Stimulated activated effector memory CD8-positive, alpha-beta T cell treated with anti-CD3 and anti-CD28 coated beads, Interleukin-12 subunit alpha, Interleukin-12 subunit beta, amount 100 ng/mL, for 72 hours (primary cell): ENCODE results near the gene HIRA.
A peak's percentile ranks its signal among the peaks of the same experiment; 100 is the strongest.

Experiments used
- ATAC-seq: fragments of 150-1000 bp; cut with Tn5 transposase; 2 replicates; pipeline ENCODE4 v1.10.0; 2021
- DNase-seq, 2 donors: peaks; one replicate each; pipeline ENCODE4 v3.0.0; 2021 to 2022; ENCODE audit warnings: low spot score in 2 of 2
- H3K27ac Mint-ChIP-seq: one replicate; pipeline ENCODE4 v1.8.0; 2022; ENCODE audit warnings: mild to moderate bottlenecking, mixed read lengths
- H3K36me3 Mint-ChIP-seq: one replicate; pipeline ENCODE4 v1.8.0; 2022; ENCODE audit warnings: mild to moderate bottlenecking, mixed read lengths
- H3K4me1 Mint-ChIP-seq: one replicate; pipeline ENCODE4 v1.8.0; 2022; ENCODE audit warnings: mixed read lengths
- H3K4me3 Mint-ChIP-seq: one replicate; pipeline ENCODE4 v1.8.0; 2022; ENCODE audit warnings: mild to moderate bottlenecking, mixed read lengths
- H3K9me3 Mint-ChIP-seq: one replicate; pipeline ENCODE4 v1.8.0; 2022; ENCODE audit warnings: mixed read lengths

The HIRA gene

DNA sequence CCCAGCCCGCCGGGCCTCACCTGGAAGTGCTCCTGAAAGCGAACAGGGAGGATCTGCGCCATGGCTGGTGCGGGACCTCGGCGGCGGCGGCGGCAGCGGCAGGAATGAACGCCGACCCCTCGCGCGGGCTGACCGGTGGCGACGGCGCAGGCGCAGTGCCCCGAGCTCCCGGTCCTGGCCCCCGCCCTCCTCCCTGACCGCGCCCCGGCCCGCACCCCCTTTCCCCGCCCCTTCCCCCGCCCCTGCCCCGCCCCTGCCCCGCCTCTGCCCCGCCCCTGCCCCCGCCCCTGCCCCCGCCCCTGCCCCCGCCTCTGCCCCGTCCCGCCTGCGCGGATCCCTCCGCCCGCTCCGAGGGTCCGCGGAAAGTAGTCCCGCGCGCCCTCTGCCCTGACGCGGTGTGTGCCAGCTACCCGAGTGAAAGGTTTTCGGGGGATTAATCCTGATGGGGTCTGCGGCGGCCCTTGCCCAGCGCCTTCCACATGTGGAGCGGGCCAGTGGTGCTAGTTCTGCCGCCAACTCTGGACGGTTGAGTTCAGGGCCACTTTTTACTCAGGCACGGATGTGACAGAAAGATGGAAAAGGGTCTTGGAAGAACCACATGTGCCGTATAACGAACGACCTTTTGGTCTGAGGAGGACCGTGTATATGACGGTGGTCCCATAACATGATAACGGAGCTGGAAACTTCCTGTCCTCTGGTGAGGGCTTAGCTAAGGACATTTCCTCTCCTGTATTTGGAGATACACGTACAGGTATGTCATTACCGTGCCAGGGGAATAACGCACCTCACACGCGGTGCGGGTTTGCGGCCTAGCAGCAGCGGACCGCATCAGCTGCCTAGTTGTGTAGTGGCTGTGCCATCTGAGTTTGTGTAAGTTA lies 139.7 kb downstream of the HIRA start, which contains the start of gene CLTCL1:
CLTCL1 (minus strand) TSS at position 140 of the 878 bp plus-strand sequence; CDS start at position 62, 78 bp downstream.
- Mint-ChIP-seq H3K4me3 (peak within 1 kb of the TSS; percentile 81), H3K4me1 (peaks cover 27% of the 10 kb centered on the region), H3K9me3 (no peaks in the 10 kb centered on the region), H3K27ac (peak within 1 kb of the TSS; percentile 55), H3K36me3 (no peaks in the 10 kb centered on the region)
- ATAC-seq (peak; percentile 74), DNase-seq (peak; percentile 66 to 85)

DNA sequence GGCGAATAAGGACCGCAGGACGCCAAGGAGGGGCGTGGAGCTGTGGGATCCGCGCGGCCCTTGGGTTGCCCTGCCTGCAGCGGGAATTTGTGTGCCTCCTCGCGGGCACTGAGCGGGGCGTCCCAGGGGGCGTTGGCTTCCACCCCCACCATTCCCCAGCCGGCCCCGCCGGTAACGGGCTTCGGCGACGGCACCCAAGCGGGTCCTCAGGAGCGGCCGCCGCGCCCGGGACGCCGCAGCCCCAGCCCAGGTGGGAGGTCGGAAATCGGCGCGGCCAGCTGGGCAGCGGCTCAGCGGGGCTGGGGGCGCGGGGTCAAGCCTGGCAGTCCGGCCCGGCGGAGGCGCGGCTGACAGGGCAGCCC lies 140.3 kb downstream of the HIRA start:
- peak; percentile 26 to 65 for DNase-seq
- no peaks in the 10 kb centered on the region for H3K36me3 Mint-ChIP-seq
- H3K4me3 Mint-ChIP-seq, result peak overlapping the region; percentile 81
- peak; percentile 53 for ATAC-seq
- no peaks in the 10 kb centered on the region for H3K9me3 Mint-ChIP-seq
- peaks cover 27% of the 10 kb centered on the region for H3K4me1 Mint-ChIP-seq
- no peak overlapping the region for H3K27ac Mint-ChIP-seq

DNA sequence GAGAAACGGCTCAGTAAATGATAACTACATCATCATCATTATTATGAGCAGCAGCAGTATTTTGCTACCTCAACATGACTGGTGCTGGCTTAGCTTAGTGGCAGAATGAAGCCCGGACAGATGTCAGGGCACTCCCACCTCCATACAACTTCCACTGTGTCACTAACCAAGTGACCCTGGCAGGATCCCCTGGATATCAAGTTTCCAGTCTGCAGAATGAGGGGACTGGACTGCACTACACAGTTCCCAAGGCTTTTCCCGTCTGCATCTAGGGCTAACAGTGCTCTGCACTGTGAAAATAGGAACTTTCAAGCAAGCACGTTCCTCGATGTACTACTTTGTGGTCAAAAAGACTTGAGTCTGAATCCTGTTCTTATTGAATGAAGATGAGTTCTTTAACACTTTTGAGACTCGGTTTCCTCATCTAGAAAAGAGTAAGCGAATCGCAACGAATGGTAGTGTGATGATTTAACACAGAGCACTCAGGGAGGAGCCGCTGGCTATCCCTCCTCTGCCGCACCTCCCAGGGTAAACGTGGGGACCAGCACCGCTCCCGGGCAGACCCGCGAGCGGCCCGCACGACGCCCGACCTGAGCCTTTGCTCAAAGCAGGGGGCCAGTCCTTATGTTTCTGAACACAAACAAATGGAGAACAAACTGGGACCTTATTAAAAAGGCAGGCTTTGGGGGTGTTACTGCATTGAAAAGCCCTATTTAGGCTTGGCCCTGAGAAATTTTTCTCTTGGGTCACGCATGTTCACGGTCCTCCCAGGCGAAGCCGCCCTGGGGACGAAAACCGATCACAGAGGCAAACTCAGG lies 140.9 kb downstream of the HIRA start:
- DNase-seq (peak in 1 of 2 donors; percentile 50), ATAC-seq (peak; percentile 33)
- H3K4me1 Mint-ChIP-seq, result peaks cover 27% of the 10 kb centered on the region
- H3K9me3 Mint-ChIP-seq, result no peaks in the 10 kb centered on the region
- H3K36me3 Mint-ChIP-seq, result no peaks in the 10 kb centered on the region
- peak overlapping the region; percentile 81 for H3K4me3 Mint-ChIP-seq
- no peak overlapping the region for H3K27ac Mint-ChIP-seq

DNA sequence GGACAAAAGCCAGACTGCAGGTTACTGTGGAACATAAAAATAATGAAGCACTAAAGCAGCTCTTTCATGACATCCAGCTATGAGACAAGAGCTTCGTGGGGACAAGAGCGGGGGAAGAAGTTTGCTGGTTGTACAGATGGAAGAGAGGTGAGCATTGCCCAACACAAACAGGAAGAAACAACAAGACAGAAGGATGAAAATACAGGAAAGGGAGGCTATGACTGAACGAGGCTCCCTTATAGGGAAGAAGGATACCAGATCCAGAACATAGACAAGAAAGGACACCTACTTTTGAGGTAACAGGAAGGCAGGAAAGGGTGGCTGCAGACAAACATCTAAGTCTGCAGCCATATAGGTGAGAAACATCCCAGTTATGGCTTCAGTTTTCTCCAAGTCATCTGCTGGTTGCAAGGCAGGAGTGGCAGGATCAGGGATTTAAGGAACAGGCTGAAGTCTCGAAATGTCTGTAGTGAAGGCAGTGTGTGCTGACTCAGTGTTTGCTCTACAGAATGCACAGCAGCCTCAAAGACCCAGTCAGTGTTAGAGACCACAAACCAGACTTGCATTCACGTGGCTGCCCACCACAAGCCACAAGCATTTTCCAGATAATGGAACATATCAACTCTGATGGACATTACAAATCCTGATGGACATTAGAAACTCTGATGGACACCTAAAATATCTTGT lies 141.9 kb downstream of the HIRA start:
- H3K9me3 Mint-ChIP-seq, result no peaks in the 10 kb centered on the region
- no peaks in the 10 kb centered on the region for H3K36me3 Mint-ChIP-seq
- ATAC-seq (peak; percentile 59), DNase-seq (no peak)
- no peak overlapping the region for H3K4me3 Mint-ChIP-seq
- H3K4me1 Mint-ChIP-seq, result peaks cover 27% of the 10 kb centered on the region
- no peak overlapping the region for H3K27ac Mint-ChIP-seq

DNA sequence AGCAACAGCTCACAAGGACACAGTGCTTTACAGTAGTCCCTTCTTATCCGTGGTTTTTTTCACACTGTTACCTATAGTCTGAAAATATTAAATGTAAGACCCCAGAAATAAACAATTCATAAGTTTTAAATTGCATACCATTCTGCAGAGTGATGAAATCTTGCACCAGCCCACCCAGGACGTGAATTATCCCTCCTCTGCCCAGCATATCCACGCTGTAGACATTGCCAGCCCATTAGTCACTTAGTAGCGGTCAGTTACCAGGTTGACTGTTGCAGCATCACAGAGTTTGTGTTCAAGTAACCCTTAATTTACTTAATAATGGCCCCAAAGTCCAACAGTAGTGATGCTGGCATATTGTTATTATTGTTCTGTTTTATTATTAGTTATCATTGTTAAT lies 143.6 kb downstream of the HIRA start:
- H3K27ac Mint-ChIP-seq, result no peak overlapping the region
- no peaks in the 10 kb centered on the region for H3K9me3 Mint-ChIP-seq
- H3K4me1 Mint-ChIP-seq, result peaks cover 27% of the 10 kb centered on the region
- H3K36me3 Mint-ChIP-seq, result no peaks in the 10 kb centered on the region
- ATAC-seq, result no peak
- H3K4me3 Mint-ChIP-seq, result no peak overlapping the region
- no peak for DNase-seq

DNA sequence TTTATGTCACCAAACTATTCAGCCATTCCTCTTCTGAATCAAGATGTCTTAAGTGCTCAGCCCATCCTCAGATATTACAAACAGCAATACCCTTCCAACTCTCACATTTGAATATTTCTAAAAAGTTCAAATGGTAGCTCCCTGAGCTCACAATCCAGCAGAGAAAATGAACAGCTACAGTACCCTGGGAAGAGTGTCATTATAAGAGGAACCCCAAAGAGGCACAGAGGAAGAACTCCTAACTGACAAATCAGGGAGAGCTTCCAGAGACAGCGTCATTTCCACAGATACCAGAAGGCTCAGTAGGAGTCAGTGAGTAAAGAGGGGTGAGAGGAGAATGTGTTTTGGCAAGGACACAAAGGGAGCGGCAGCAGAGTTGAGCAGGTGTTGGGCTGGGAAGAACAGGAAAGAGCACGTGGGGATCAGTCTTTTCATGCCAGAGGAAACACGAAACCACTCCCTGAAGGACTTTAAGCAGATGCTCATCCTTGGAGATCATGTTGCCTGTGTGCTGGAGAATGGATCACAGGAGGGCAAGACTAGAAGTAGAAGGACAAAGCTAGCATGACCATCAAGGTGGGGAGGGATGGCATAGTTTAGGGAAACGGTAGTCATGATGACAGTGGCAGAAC lies 144.3 kb downstream of the HIRA start:
- Mint-ChIP-seq H3K4me3 (no peak overlapping the region), H3K36me3 (no peaks in the 10 kb centered on the region), H3K9me3 (no peaks in the 10 kb centered on the region), H3K4me1 (peaks cover 23% of the 10 kb centered on the region), H3K27ac (no peak overlapping the region)
- ATAC-seq, result no peak
- no peak for DNase-seq

DNA sequence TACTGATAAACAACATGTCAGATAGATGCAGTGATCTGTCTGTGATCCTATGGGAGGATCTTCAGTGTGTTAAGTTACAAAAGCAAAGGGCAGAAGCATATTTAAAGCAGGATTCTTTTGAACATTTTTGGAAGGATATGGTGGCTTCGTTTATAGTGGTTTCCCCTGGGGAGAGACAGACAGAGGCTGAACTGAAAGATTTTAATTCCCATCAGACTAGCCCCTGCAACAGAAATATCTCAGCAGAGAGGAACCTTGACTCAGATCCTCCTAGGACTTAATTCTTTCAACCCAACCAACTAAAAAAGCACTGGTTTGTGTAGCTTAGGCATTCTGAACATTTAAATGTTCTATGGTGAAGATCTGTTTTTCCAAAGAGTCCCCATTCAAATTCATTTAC lies 145.7 kb downstream of the HIRA start:
- no peak for DNase-seq
- no peak overlapping the region for H3K27ac Mint-ChIP-seq
- H3K36me3 Mint-ChIP-seq, result no peaks in the 10 kb centered on the region
- H3K4me3 Mint-ChIP-seq, result no peak overlapping the region
- ATAC-seq, result no peak
- H3K9me3 Mint-ChIP-seq, result no peaks in the 10 kb centered on the region
- H3K4me1 Mint-ChIP-seq, result peaks cover 19% of the 10 kb centered on the region
